H9 (cell line): ENCODE results near the gene NHLRC4. TPM values are rescaled to one million over a fixed set of nuclear protein-coding genes. Genes with fewer than 3 reads are reported as not detected.

Experiments
- DNase-seq: peaks from one replicate; pipeline ENCODE4 v3.0.0-alpha.2; 2017
- H2AFZ ChIP-seq: one replicate; pipeline ENCODE4 v1.6.1; 2013; ENCODE audit warnings: mild to moderate bottlenecking, low read length, control low read depth, moderate library complexity
- H2AK5ac ChIP-seq: 2 replicates; pipeline ENCODE4 v1.6.1; 2013; ENCODE audit warnings: low read length, control low read depth, mixed read lengths; ENCODE audit not compliant: insufficient read length
- H2BK120ac ChIP-seq: one replicate; pipeline ENCODE4 v1.6.1; 2013; ENCODE audit warnings: low read depth, mild to moderate bottlenecking, low read length, control low read depth, inconsistent platforms; ENCODE audit not compliant: poor library complexity, severe bottlenecking
- H2BK12ac ChIP-seq: 2 replicates; pipeline ENCODE4 v1.6.1; 2013; ENCODE audit warnings: low read length, control low read depth, mixed read lengths, low read depth; ENCODE audit not compliant: insufficient read length
- H2BK15ac ChIP-seq: 2 replicates; pipeline ENCODE4 v1.6.1; 2013; ENCODE audit warnings: low read depth, low read length, control low read depth
- H2BK20ac ChIP-seq: one replicate; pipeline ENCODE4 v1.6.1; 2013; ENCODE audit warnings: low read depth, mild to moderate bottlenecking, low read length, control low read depth, inconsistent platforms; ENCODE audit not compliant: poor library complexity, severe bottlenecking
- H2BK5ac ChIP-seq: 2 replicates; pipeline ENCODE4 v1.6.1; 2013; ENCODE audit warnings: low read length, control low read depth, mixed read lengths; ENCODE audit not compliant: insufficient read length
- H3K14ac ChIP-seq: 2 replicates; pipeline ENCODE4 v1.6.1; 2013; ENCODE audit warnings: low read length, control low read depth; ENCODE audit not compliant: insufficient read depth
- H3K18ac ChIP-seq: 2 replicates; pipeline ENCODE4 v1.6.1; 2013; ENCODE audit warnings: low read depth, mild to moderate bottlenecking, mixed read lengths, low read length, control low read depth; ENCODE audit not compliant: insufficient read length
- H3K23ac ChIP-seq: 2 replicates; pipeline ENCODE4 v1.6.1; 2013; ENCODE audit warnings: low read length, control low read depth, mixed read lengths, low read depth; ENCODE audit not compliant: insufficient read length
- H3K23me2 ChIP-seq: 2 replicates; pipeline ENCODE4 v1.6.1; 2013; ENCODE audit warnings: low read depth, mild to moderate bottlenecking, mixed read lengths, low read length, control low read depth; ENCODE audit not compliant: insufficient read length, poor library complexity, severe bottlenecking
- H3K27ac ChIP-seq: 2 replicates; pipeline ENCODE4 v1.5.1; 2013; ENCODE audit warnings: low read length, control low read depth, mixed read lengths, low read depth; ENCODE audit not compliant: insufficient read length
- H3K27me3 ChIP-seq: 2 replicates; pipeline ENCODE4 v1.6.1; 2013; ENCODE audit warnings: low read length, control low read depth, inconsistent platforms; ENCODE audit not compliant: insufficient read depth
- H3K4ac ChIP-seq: 2 replicates; pipeline ENCODE4 v1.6.1; 2013; ENCODE audit warnings: low read depth, mild to moderate bottlenecking, control low read depth, inconsistent platforms, low read length, moderate library complexity
- H3K4me1 ChIP-seq: 2 replicates; pipeline ENCODE4 v1.6.1; 2013; ENCODE audit warnings: low read length, control low read depth, inconsistent platforms; ENCODE audit not compliant: insufficient read depth
- H3K4me2 ChIP-seq: 2 replicates; pipeline ENCODE4 v1.6.1; 2013; ENCODE audit warnings: low read length, control low read depth, mixed read lengths; ENCODE audit not compliant: insufficient read length, insufficient read depth
- H3K56ac ChIP-seq: 2 replicates; pipeline ENCODE4 v1.6.1; 2013; ENCODE audit warnings: low read depth, mild to moderate bottlenecking, mixed read lengths, low read length, control low read depth; ENCODE audit not compliant: insufficient read length
- H3K79me1 ChIP-seq: 2 replicates; pipeline ENCODE4 v1.6.1; 2013; ENCODE audit warnings: low read depth, mild to moderate bottlenecking, moderate library complexity, low read length, control low read depth, inconsistent platforms; ENCODE audit not compliant: insufficient read depth, poor library complexity, severe bottlenecking
- H3K79me2 ChIP-seq: 2 replicates; pipeline ENCODE4 v1.6.1; 2013; ENCODE audit warnings: low read length, control low read depth, inconsistent platforms; ENCODE audit not compliant: insufficient read depth
- H3K9ac ChIP-seq: 2 replicates; pipeline ENCODE4 v1.6.1; 2013; ENCODE audit warnings: low read length, control low read depth, mixed read lengths; ENCODE audit not compliant: insufficient read length; ENCODE audit errors: extremely low read depth
- H3K9me3 ChIP-seq: one replicate; pipeline ENCODE4 v1.6.1; 2013; ENCODE audit warnings: low read depth, low read length, inconsistent platforms; ENCODE audit not compliant: control insufficient read depth
- H3T11ph ChIP-seq: one replicate; pipeline ENCODE4 v1.6.1; 2013; ENCODE audit warnings: mild to moderate bottlenecking, low read length, control low read depth, inconsistent platforms
- H4K20me1 ChIP-seq: one replicate; pipeline ENCODE4 v1.6.1; 2013; ENCODE audit not compliant: control insufficient read depth, insufficient read length, insufficient read depth
- H4K5ac ChIP-seq: 2 replicates; pipeline ENCODE4 v1.6.1; 2013; ENCODE audit warnings: low read depth, mild to moderate bottlenecking, mixed read lengths, low read length, control low read depth; ENCODE audit not compliant: insufficient read length
- H4K8ac ChIP-seq: replicated peaks from 2 replicates; pipeline ENCODE4 v1.6.1; 2013; ENCODE audit warnings: low read length, control low read depth, mixed read lengths, low read depth; ENCODE audit not compliant: insufficient read length
- H4K91ac ChIP-seq: 2 replicates; pipeline ENCODE4 v1.6.1; 2013; ENCODE audit warnings: low read depth, mild to moderate bottlenecking, moderate library complexity, mixed read lengths, low read length, control low read depth; ENCODE audit not compliant: insufficient read length
- H3K27ac Mint-ChIP-seq, 3 experiments: 2 replicates in 2 of 3; 3 replicates in 1 of 3; pipeline ENCODE4 v1.8.0; 2020 to 2021; ENCODE audit warnings: mixed read lengths in 3 of 3, mild to moderate bottlenecking in 1 of 3, moderate library complexity in 1 of 3
- H3K27me3 Mint-ChIP-seq: 2 replicates; pipeline ENCODE4 v1.8.0; 2021; ENCODE audit warnings: low read depth, mild to moderate bottlenecking, moderate library complexity, mixed read lengths
- H3K36me3 Mint-ChIP-seq, 3 experiments: 2 replicates in 2 of 3; 3 replicates in 1 of 3; pipeline ENCODE4 v1.8.0; 2020 to 2021; ENCODE audit warnings: low read depth in 3 of 3, mixed read lengths in 3 of 3; ENCODE audit not compliant: insufficient read depth in 1 of 3
- H3K4me1 Mint-ChIP-seq, 2 experiments: 2 replicates each; pipeline ENCODE4 v1.8.0; 2020; ENCODE audit warnings: mixed read lengths in 2 of 2
- H3K4me3 Mint-ChIP-seq, 2 experiments: 2 replicates in 1 of 2; 3 replicates in 1 of 2; pipeline ENCODE4 v1.8.0; 2020 to 2021; ENCODE audit warnings: mild to moderate bottlenecking in 2 of 2, mixed read lengths in 2 of 2, moderate library complexity in 1 of 2
- H3K9me3 Mint-ChIP-seq, 2 experiments: 2 replicates in 1 of 2; 3 replicates in 1 of 2; pipeline ENCODE4 v1.8.0; 2020; ENCODE audit warnings: mild to moderate bottlenecking in 2 of 2, mixed read lengths in 2 of 2, moderate library complexity in 1 of 2
- WGBS: extraction: QIAGEN DNeasy Blood & Tissue Kit; methylation state at CpG from one replicate; pipeline ENCODE4 v1.1.7; 2013; ENCODE audit warnings: missing lambda C conversion rate, low lambda C conversion rate, mixed read lengths; ENCODE audit not compliant: insufficient read length; ENCODE audit errors: extremely low coverage; 5-methylcytosine and 5-hydroxymethylcytosine counted together
- total RNA-seq: library from RNA; stranded (reverse); gene quantifications from 2 replicates; pipeline ENCODE4 v1.2.1, GENCODE V29; 2021
- TF ChIP-seq, protein P1 (sequence below): fragments of 200-600 bp; sonication (generic); conservative IDR thresholded peaks from 3 replicates; pipeline ENCODE4 v1.8.0; 2021; ENCODE audit warnings: antibody characterized with exemption, mild to moderate bottlenecking

The NHLRC4 gene
- total RNA-seq, 1 experiment from 2014 or later: 0.42 TPM

- peak; percentile 86 for DNase-seq
- H2BK120ac ChIP-seq: no peak overlapping the region
- Mint-ChIP-seq H3K27ac (no peak overlapping the region), H3K4me1 (peaks cover 6 to 7% of the 10 kb centered on the region in 2 experiments), H3K36me3 (peaks cover 0 to 20% (median 16%) of the 10 kb centered on the region in 3 experiments; a peak in 5 of 7 replicates), H3K4me3 (no peak overlapping the region), H3K27me3 (no peaks in the 10 kb centered on the region; the same call in 1 of the 2 replicates), H3K9me3 (no peaks in the 10 kb centered on the region)
- no peak overlapping the region for H2BK15ac ChIP-seq
- H4K91ac ChIP-seq: no peak overlapping the region
- TF ChIP-seq, protein P1, sequence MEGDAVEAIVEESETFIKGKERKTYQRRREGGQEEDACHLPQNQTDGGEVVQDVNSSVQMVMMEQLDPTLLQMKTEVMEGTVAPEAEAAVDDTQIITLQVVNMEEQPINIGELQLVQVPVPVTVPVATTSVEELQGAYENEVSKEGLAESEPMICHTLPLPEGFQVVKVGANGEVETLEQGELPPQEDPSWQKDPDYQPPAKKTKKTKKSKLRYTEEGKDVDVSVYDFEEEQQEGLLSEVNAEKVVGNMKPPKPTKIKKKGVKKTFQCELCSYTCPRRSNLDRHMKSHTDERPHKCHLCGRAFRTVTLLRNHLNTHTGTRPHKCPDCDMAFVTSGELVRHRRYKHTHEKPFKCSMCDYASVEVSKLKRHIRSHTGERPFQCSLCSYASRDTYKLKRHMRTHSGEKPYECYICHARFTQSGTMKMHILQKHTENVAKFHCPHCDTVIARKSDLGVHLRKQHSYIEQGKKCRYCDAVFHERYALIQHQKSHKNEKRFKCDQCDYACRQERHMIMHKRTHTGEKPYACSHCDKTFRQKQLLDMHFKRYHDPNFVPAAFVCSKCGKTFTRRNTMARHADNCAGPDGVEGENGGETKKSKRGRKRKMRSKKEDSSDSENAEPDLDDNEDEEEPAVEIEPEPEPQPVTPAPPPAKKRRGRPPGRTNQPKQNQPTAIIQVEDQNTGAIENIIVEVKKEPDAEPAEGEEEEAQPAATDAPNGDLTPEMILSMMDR: peak; percentile 75
- no peaks in the 10 kb centered on the region for H3K79me1 ChIP-seq
- peaks cover 2% of the 10 kb centered on the region for H3K23me2 ChIP-seq
- no peak overlapping the region for H3T11ph ChIP-seq
- H2AK5ac ChIP-seq: no peak overlapping the region
- no CpG with 5 or more reads among the region's 34 CpGs for WGBS
- no peaks in the 10 kb centered on the region for H4K20me1 ChIP-seq
- no peaks in the 10 kb centered on the region for H3K27me3 ChIP-seq
- no peak overlapping the region for H3K18ac ChIP-seq
- no peak overlapping the region for H2BK20ac ChIP-seq
- no peak overlapping the region for H2BK12ac ChIP-seq
- no peak overlapping the region for H4K8ac ChIP-seq
- H2BK5ac ChIP-seq: no peak overlapping the region
- no peaks in the 10 kb centered on the region for H3K9me3 ChIP-seq
- no peak overlapping the region for H3K27ac ChIP-seq
- H3K9ac ChIP-seq: no peak overlapping the region
- no peaks in the 10 kb centered on the region; the same call in 1 of the 2 replicates for H3K79me2 ChIP-seq
- no peak overlapping the region for H2AFZ ChIP-seq
- no peak overlapping the region for H3K4me2 ChIP-seq
- H4K5ac ChIP-seq: no peak overlapping the region
- no peaks in the 10 kb centered on the region for H3K4me1 ChIP-seq
- H3K56ac ChIP-seq: no peak overlapping the region
- no peak overlapping the region for H3K4ac ChIP-seq
- H3K14ac ChIP-seq: no peak overlapping the region
- H3K23ac ChIP-seq: no peak overlapping the region
Observed at GRCh38 chr16:521381-522210, 45.2 kb upstream of the NHLRC4 start.
